GM21619 (cell line): ENCODE data around the gene SEMA3D.

Source experiments
- ATAC-seq: cut with Tn5 transposase; IDR thresholded peaks from one replicate; pipeline ENCODE4 v1.9.1; 2021; ENCODE audit not compliant: unreplicated experiment

Gene SEMA3D

GRCh38 chr7:85184599-85185423, 2.0 kb downstream of the SEMA3D start:
- ATAC-seq, result no peak

- ATAC-seq, result no peak
These were observed 3.6 kb downstream of the SEMA3D start for GRCh38 chr7:85183296-85183695.

- no peak for ATAC-seq
These were observed 8.1 kb downstream of the SEMA3D start for GRCh38 chr7:85178531-85179298.

- no peak for ATAC-seq
These were observed 9.5 kb downstream of the SEMA3D start for GRCh38 chr7:85177316-85177715.

GRCh38 chr7:85176197-85176596, 10.7 kb downstream of the SEMA3D start:
- ATAC-seq, result no peak

- no peak for ATAC-seq
These were observed 11.6 kb downstream of the SEMA3D start for GRCh38 chr7:85175217-85175616.

- ATAC-seq, result no peak
These were observed 14.3 kb downstream of the SEMA3D start for GRCh38 chr7:85172530-85172941.

- no peak for ATAC-seq
These were observed 19.2 kb downstream of the SEMA3D start for GRCh38 chr7:85167636-85168035.

- no peak for ATAC-seq
These were observed 21.6 kb downstream of the SEMA3D start for GRCh38 chr7:85165263-85165662.

- no peak for ATAC-seq
These were observed 22.5 kb downstream of the SEMA3D start for GRCh38 chr7:85164376-85164775.

- no peak for ATAC-seq
These were observed 24.1 kb downstream of the SEMA3D start for GRCh38 chr7:85162721-85163120.

- ATAC-seq, result peak; percentile 77
These were observed 26.6 kb downstream of the SEMA3D start for GRCh38 chr7:85160223-85160622.

GRCh38 chr7:85159003-85159402, 27.9 kb downstream of the SEMA3D start:
- ATAC-seq, result no peak

- ATAC-seq, result no peak
These were observed 30.1 kb downstream of the SEMA3D start for GRCh38 chr7:85156661-85157208.

GRCh38 chr7:85154282-85154937, 32.4 kb downstream of the SEMA3D start:
- no peak for ATAC-seq

GRCh38 chr7:85153715-85154114, 33.1 kb downstream of the SEMA3D start:
- ATAC-seq, result no peak

GRCh38 chr7:85150624-85151023, 36.2 kb downstream of the SEMA3D start:
- ATAC-seq, result no peak

GRCh38 chr7:85144771-85145170, 42.1 kb downstream of the SEMA3D start:
- ATAC-seq, result no peak

- ATAC-seq, result no peak
These were observed 50.9 kb downstream of the SEMA3D start for GRCh38 chr7:85135977-85136376.

GRCh38 chr7:85133560-85133959, 53.3 kb downstream of the SEMA3D start:
- ATAC-seq, result no peak

GRCh38 chr7:85133006-85133405, 53.9 kb downstream of the SEMA3D start:
- no peak for ATAC-seq
